HepG2 (cell line): Measurements from ENCODE around the gene DDR1.

ENCODE experiments used
- MAFG ChIP-seq: sonication (generic); formaldehyde crosslinking; IDR thresholded peaks from 2 replicates; pipeline ENCODE4 v1.5.1; 2020; ENCODE audit warnings: mild to moderate bottlenecking, missing genetic modification reagents
- NFE2L1 ChIP-seq: sonication (generic); formaldehyde crosslinking; IDR thresholded peaks from 2 replicates; pipeline ENCODE4 v1.4.0; 2020; ENCODE audit warnings: missing genetic modification reagents, mild to moderate bottlenecking, borderline replicate concordance
- XRCC5 ChIP-seq: fragments of 200-400 bp; formaldehyde crosslinking; optimal IDR thresholded peaks from 2 replicates; pipeline ENCODE3; 2017; ENCODE audit warnings: mild to moderate bottlenecking, low read length

- TF ChIP-seq NFE2L1 (CRISPR knock-in tag) (no peak), XRCC5 (no peak), MAFG (CRISPR knock-in tag) (no peak)
Measured at GRCh38 chr6:30857549-30857948, 26.8 kb upstream of the DDR1 start.
